Astrocyte (in vitro differentiated cells and primary cell): ENCODE results near the gene SUSD4. TPM values are rescaled to one million over a fixed set of nuclear protein-coding genes. Genes with fewer than 3 reads are reported as not detected.

Source experiments
- DNase-seq: peaks from one replicate; pipeline ENCODE4 v3.0.0-alpha.2; 2010; ENCODE audit warnings: low read depth
- FAIRE-seq: peaks from 2 replicates; lab custom pipeline; 2011; peaks lifted over from hg19 to GRCh38; lab: Jason Lieb, UNC
- H2AFZ ChIP-seq: 2 replicates; pipeline ENCODE4 v1.6.0; 2012; ENCODE audit warnings: low read depth, low read length, inconsistent platforms
- H3K27ac ChIP-seq: 2 replicates; pipeline ENCODE4 v1.5.1; 2011; ENCODE audit warnings: low read depth, low read length, inconsistent platforms
- H3K27me3 ChIP-seq: 2 replicates; pipeline ENCODE4 v1.6.0; 2011; ENCODE audit warnings: low read length, inconsistent platforms; ENCODE audit not compliant: insufficient read depth
- H3K36me3 ChIP-seq: 2 replicates; pipeline ENCODE4 v1.5.1; 2011; ENCODE audit warnings: low read length, inconsistent platforms; ENCODE audit not compliant: insufficient read depth
- H3K4me1 ChIP-seq: 2 replicates; pipeline ENCODE4 v1.5.1; 2011; ENCODE audit warnings: low read length, inconsistent platforms; ENCODE audit not compliant: insufficient read depth
- H3K4me2 ChIP-seq: 2 replicates; pipeline ENCODE4 v1.6.0; 2012; ENCODE audit warnings: low read length, inconsistent platforms
- H3K4me3 ChIP-seq: 2 replicates; pipeline ENCODE4 v1.5.1; 2011; ENCODE audit warnings: low read depth, mild to moderate bottlenecking, low read length, inconsistent platforms; ENCODE audit not compliant: insufficient read depth
- H3K79me2 ChIP-seq: 2 replicates; pipeline ENCODE4 v1.6.0; 2012; ENCODE audit warnings: mild to moderate bottlenecking, low read length, inconsistent platforms; ENCODE audit not compliant: insufficient read depth
- H3K9ac ChIP-seq: 2 replicates; pipeline ENCODE4 v1.6.0; 2012; ENCODE audit warnings: mild to moderate bottlenecking, low read length, inconsistent platforms
- H3K9me3 ChIP-seq: 2 replicates; pipeline ENCODE4 v1.5.1; 2012; ENCODE audit warnings: low read depth, mild to moderate bottlenecking, low read length, inconsistent platforms; ENCODE audit not compliant: insufficient read depth
- H4K20me1 ChIP-seq: 2 replicates; pipeline ENCODE4 v1.6.0; 2012; ENCODE audit warnings: low read length, inconsistent platforms; ENCODE audit not compliant: insufficient read depth
- H3K27ac Mint-ChIP-seq: one replicate; pipeline ENCODE4 v1.8.0; 2021; ENCODE audit warnings: mild to moderate bottlenecking, mixed read lengths; ENCODE audit not compliant: unreplicated experiment
- H3K27me3 Mint-ChIP-seq: one replicate; pipeline ENCODE4 v1.8.0; 2021; ENCODE audit warnings: low read depth, mixed read lengths; ENCODE audit not compliant: unreplicated experiment
- H3K36me3 Mint-ChIP-seq: one replicate; pipeline ENCODE4 v1.8.0; 2021; ENCODE audit warnings: low read depth, mixed read lengths; ENCODE audit not compliant: unreplicated experiment
- H3K4me1 Mint-ChIP-seq: one replicate; pipeline ENCODE4 v1.8.0; 2021; ENCODE audit warnings: low read depth, mixed read lengths; ENCODE audit not compliant: unreplicated experiment
- H3K4me3 Mint-ChIP-seq: one replicate; pipeline ENCODE4 v1.8.0; 2021; ENCODE audit warnings: mild to moderate bottlenecking, moderate library complexity, mixed read lengths; ENCODE audit not compliant: unreplicated experiment
- H3K9me3 Mint-ChIP-seq: one replicate; pipeline ENCODE4 v1.8.0; 2021; ENCODE audit warnings: mild to moderate bottlenecking, mixed read lengths; ENCODE audit not compliant: unreplicated experiment
- EZH2 ChIP-seq: IDR thresholded peaks from 2 replicates; pipeline ENCODE4 v1.6.1; 2012; ENCODE audit warnings: mild to moderate bottlenecking, low read length, inconsistent platforms; ENCODE audit not compliant: insufficient read depth
- total RNA-seq: library from RNA; stranded (reverse); gene quantifications from 2 replicates; pipeline ENCODE4 v1.2.1, GENCODE V29; 2021
- TF ChIP-seq, protein P1 (sequence below): IDR thresholded peaks from 2 replicates; pipeline ENCODE4 v1.5.1; 2011; ENCODE audit warnings: low read depth, mild to moderate bottlenecking, inconsistent platforms, low read length, moderate library complexity; ENCODE audit not compliant: insufficient read depth

The SUSD4 gene
- total RNA-seq, 1 donor from 2014 or later = 9.2 TPM

DNA sequence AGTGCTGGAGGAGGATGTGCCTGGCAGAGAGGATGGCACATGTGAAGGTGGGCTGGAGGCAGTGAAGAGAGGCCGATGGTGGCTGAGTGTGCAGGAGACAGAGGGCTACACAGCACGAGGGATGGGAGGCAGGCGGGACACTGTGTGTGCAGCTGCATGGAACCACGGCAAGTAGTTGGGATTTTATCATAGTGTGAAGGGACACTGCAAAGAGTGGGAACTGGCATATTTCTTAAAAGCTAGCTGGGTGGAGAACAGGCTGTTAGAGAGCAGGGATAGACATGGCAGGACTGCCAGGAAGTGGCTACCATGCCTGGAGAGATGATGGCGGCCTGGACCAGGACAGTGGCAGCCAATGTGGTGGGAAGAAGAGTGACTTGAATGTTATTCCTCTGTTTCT is 118.6 kb downstream of the SUSD4 start:
- no peak overlapping the region for H3K4me3 Mint-ChIP-seq
- Histone ChIP-seq H3K4me3 (no peak overlapping the region), H4K20me1 (no peaks in the 10 kb centered on the region), H3K27ac (no peak overlapping the region), H3K36me3 (no peaks in the 10 kb centered on the region), H2AFZ (no peak overlapping the region), H3K9me3 (no peaks in the 10 kb centered on the region), H3K79me2 (no peaks in the 10 kb centered on the region), H3K27me3 (no peaks in the 10 kb centered on the region), H3K9ac (no peak overlapping the region), H3K4me2 (no peak overlapping the region), H3K4me1 (no peaks in the 10 kb centered on the region)
- no peak overlapping the region for H3K27ac Mint-ChIP-seq
- peaks cover 13% of the 10 kb centered on the region for H3K27me3 Mint-ChIP-seq
- H3K36me3 Mint-ChIP-seq = peaks cover 11% of the 10 kb centered on the region
- peaks cover under 1% of the 10 kb centered on the region for H3K9me3 Mint-ChIP-seq
- no peak for FAIRE-seq
- TF ChIP-seq, protein P1, sequence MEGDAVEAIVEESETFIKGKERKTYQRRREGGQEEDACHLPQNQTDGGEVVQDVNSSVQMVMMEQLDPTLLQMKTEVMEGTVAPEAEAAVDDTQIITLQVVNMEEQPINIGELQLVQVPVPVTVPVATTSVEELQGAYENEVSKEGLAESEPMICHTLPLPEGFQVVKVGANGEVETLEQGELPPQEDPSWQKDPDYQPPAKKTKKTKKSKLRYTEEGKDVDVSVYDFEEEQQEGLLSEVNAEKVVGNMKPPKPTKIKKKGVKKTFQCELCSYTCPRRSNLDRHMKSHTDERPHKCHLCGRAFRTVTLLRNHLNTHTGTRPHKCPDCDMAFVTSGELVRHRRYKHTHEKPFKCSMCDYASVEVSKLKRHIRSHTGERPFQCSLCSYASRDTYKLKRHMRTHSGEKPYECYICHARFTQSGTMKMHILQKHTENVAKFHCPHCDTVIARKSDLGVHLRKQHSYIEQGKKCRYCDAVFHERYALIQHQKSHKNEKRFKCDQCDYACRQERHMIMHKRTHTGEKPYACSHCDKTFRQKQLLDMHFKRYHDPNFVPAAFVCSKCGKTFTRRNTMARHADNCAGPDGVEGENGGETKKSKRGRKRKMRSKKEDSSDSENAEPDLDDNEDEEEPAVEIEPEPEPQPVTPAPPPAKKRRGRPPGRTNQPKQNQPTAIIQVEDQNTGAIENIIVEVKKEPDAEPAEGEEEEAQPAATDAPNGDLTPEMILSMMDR = no peak
- TF ChIP-seq EZH2 = no peak
- no peak for DNase-seq
- peaks cover 11% of the 10 kb centered on the region for H3K4me1 Mint-ChIP-seq

DNA sequence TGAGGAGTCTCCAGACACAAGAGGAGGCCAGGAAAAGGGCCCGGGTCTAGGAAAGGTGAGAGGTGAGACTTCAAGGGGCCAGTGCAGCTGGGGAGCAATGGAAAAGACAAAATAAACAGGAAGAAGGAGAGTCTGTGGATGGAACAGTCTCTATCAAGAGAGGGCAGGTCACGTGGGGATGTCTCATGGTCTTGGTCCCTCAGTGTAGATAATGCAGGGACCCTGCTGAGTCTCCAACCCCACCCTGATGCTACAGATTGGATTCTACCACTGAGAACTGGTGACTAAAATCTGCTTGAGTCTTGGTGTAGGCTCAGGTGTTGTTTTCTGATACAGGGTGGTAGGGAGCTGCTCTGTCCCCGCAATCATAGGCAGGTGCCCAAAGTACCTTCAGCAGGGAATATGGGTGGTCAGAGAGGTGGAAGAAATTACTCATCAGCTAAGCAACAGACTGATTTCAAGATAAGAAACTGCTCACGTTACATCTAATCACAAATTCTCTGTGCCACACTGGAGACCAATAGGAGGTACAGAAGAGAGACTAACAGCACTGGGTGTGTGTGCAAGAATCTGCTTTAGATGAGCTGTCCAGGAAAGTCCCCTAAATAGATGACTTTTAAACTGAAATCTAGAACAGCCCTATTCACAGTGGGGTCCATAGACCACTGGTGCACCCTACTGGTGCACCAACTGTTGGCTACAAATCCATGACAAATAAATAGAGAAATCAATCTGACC is 119.4 kb downstream of the SUSD4 start:
- H3K9ac ChIP-seq = no peak overlapping the region
- no peaks in the 10 kb centered on the region for H3K4me1 ChIP-seq
- H3K27me3 ChIP-seq = no peaks in the 10 kb centered on the region
- no peak overlapping the region for H3K4me3 Mint-ChIP-seq
- FAIRE-seq = no peak
- no peaks in the 10 kb centered on the region for H3K9me3 ChIP-seq
- peaks cover 4% of the 10 kb centered on the region for H3K9me3 Mint-ChIP-seq
- H3K27ac Mint-ChIP-seq = no peak overlapping the region
- peaks cover 13% of the 10 kb centered on the region for H3K27me3 Mint-ChIP-seq
- no peak overlapping the region for H3K4me3 ChIP-seq
- H3K79me2 ChIP-seq = no peaks in the 10 kb centered on the region
- peaks cover 11% of the 10 kb centered on the region for H3K36me3 Mint-ChIP-seq
- H2AFZ ChIP-seq = no peak overlapping the region
- no peaks in the 10 kb centered on the region for H3K36me3 ChIP-seq
- no peak overlapping the region for H3K4me2 ChIP-seq
- no peaks in the 10 kb centered on the region for H4K20me1 ChIP-seq
- TF ChIP-seq EZH2 = no peak
- TF ChIP-seq, protein P1 = peak; percentile 32
- DNase-seq = peak; percentile 35
- H3K4me1 Mint-ChIP-seq = peaks cover 13% of the 10 kb centered on the region
- H3K27ac ChIP-seq = no peak overlapping the region

DNA sequence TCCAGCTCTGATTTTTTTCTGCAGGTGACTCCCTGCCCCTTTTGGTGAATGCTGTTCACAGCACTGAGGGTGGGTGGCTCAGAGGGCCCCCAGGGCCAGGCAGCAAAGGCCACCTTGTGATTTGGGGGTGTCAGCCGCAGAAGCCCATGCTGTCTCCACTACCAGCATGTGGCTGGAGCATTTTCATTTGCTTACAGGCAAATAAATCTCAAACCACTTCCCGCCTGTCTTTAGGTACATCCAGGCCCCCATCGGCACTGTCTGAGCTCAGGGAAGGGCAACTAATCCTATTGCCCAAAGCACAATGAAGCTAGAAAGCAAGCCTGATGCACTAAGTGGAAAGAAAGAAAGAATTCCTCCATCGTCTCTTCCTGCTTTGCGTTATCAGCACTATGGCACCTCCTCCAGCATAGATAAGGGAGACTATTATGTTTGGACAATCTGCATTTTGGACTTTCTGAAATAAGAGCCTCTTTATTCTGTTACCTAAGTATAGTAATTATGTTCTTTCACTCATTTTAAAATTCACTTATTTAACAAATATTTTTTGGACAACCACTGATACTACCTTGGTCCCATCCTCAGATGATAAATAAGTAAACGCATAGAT is 120.4 kb downstream of the SUSD4 start:
- no peaks in the 10 kb centered on the region for H4K20me1 ChIP-seq
- peaks cover 11% of the 10 kb centered on the region for H3K36me3 Mint-ChIP-seq
- H3K4me1 Mint-ChIP-seq = peaks cover 13% of the 10 kb centered on the region
- H3K27me3 ChIP-seq = no peaks in the 10 kb centered on the region
- H3K27ac ChIP-seq = no peak overlapping the region
- H3K9me3 Mint-ChIP-seq = peaks cover 4% of the 10 kb centered on the region
- H3K9ac ChIP-seq = no peak overlapping the region
- no peak overlapping the region for H3K4me2 ChIP-seq
- TF ChIP-seq, protein P1 = no peak
- TF ChIP-seq EZH2 = no peak
- no peaks in the 10 kb centered on the region for H3K79me2 ChIP-seq
- no peak overlapping the region for H3K27ac Mint-ChIP-seq
- H3K36me3 ChIP-seq = no peaks in the 10 kb centered on the region
- H3K4me3 ChIP-seq = no peak overlapping the region
- no peaks in the 10 kb centered on the region for H3K9me3 ChIP-seq
- FAIRE-seq (no peak), DNase-seq (no peak)
- H3K4me1 ChIP-seq = no peaks in the 10 kb centered on the region
- H2AFZ ChIP-seq = no peak overlapping the region
- no peak overlapping the region for H3K4me3 Mint-ChIP-seq
- peaks cover 13% of the 10 kb centered on the region for H3K27me3 Mint-ChIP-seq
